Ovary (tissue), 10 donors: ENCODE measurements around the gene OR2AG1. TPM values are rescaled to one million over a fixed set of nuclear protein-coding genes. Genes with fewer than 3 reads are reported as not detected.

Source experiments
- DNase-seq, 5 donors: peaks; one replicate each; pipeline ENCODE4 v3.0.0-alpha.2; 2019 to 2020
- H3K27ac ChIP-seq, 2 donors: fragments of 200-600 bp; one replicate each; pipeline versions ENCODE4 v1.5.1 to v1.8.0; 2019 to 2022
- H3K27me3 ChIP-seq: fragments of 200-600 bp; one replicate; pipeline ENCODE4 v1.8.0; 2022
- H3K36me3 ChIP-seq: fragments of 200-600 bp; sonication (generic); one replicate; pipeline ENCODE4 v1.5.1; 2019
- H3K4me1 ChIP-seq: one replicate; pipeline ENCODE4 v1.8.1; 2013; ENCODE audit warnings: mild to moderate bottlenecking, moderate library complexity; ENCODE audit not compliant: insufficient read depth
- H3K4me3 ChIP-seq: fragments of 200-600 bp; sonication (generic); one replicate; pipeline ENCODE4 v1.5.1; 2017
- H3K9me3 ChIP-seq, 2 donors: fragments of 200-600 bp in 1 of 2; sonication (generic) in 1 of 2; one replicate each; pipeline versions ENCODE4 v1.5.1 to v1.8.1; 2013 to 2019; ENCODE audit warnings: mild to moderate bottlenecking in 1 of 2, moderate library complexity in 1 of 2
- CTCF ChIP-seq, 3 donors: fragments of 450-650 bp in 2 of 3; fragments of 200-600 bp in 1 of 3; IDR thresholded peaks; one replicate each; pipeline versions ENCODE4 v1.5.1 to v1.8.0; 2016 to 2022; ENCODE audit warnings: antibody characterized with exemption in 3 of 3, mild to moderate bottlenecking in 1 of 3
- EP300 ChIP-seq: sonication (generic); formaldehyde crosslinking; IDR thresholded peaks from one replicate; pipeline ENCODE4 v1.6.1; 2017; ENCODE audit warnings: antibody characterized with exemption
- POLR2A ChIP-seq: fragments of 450-650 bp; IDR thresholded peaks from one replicate; pipeline ENCODE4 v1.6.1; 2017; ENCODE audit warnings: antibody characterized with exemption, mild to moderate bottlenecking, moderate library complexity
- WGBS, 3 donors: extraction: QIAGEN DNeasy Blood & Tissue Kit in 1 of 3; methylation state at CpG; one replicate each; pipeline versions ENCODE4 v1.1.5 to v1.1.7; 2013 to 2017; 5-methylcytosine and 5-hydroxymethylcytosine counted together
- intact Hi-C, 4 donors: fragments of 100-400 bp; cut with DNase I; formaldehyde crosslinking; loops; one replicate each; pipeline versions ENCODE4 v1.11.0 to v1.15.1; 2022 to 2023
- long read RNA-seq, 3 donors: library from polyadenylated mRNA in 2 of 3; unstranded in 2 of 3; transcript quantifications; one replicate each; pipeline ENCODE4 v2.0.0 and lab custom pipeline, GENCODE V29; 2021 to 2026
- polyA plus RNA-seq, 2 donors: library from polyadenylated mRNA; stranded (reverse); fragments of 200-250 nt in 1 of 2; fragments of 350-450 nt in 1 of 2; fragmentation: Illumina TruSeq in 1 of 2; extraction: RNeasy Lipid Tissue Mini Kit (QIAGEN cat#74804) in 1 of 2; gene quantifications; one replicate each; pipeline ENCODE4 v1.2.3, GENCODE V29; 2013 to 2014
- total RNA-seq, 7 donors: library from RNA; depleted of rRNA in 2 of 7; stranded (reverse); fragments of >200 nt in 2 of 7; fragmentation: NEBNext Ultra II Directional in 3 of 7; extraction: Animal tissue kit (Norgen Biotek cat#: 25700) in 3 of 7; gene quantifications; one replicate each; pipeline versions ENCODE4 v1.1.0 to v1.2.4, GENCODE V29; 2016 to 2023
- donor health status: DM: no; HTN: no; CAD: no; lungs with moderate emphysema.
- donor health status: DM: no; HTN: no; CAD: no.
- donor health status: Bipolar disorder and iron deficiency.
- donor health status: DM: yes; HTN: yes; CAD: no.
- donor health status: DM: no; HTN: no; CAD: no.
- donor health status: DM: yes; HTN: yes; CAD: no.

OR2AG1 gene
- total RNA-seq (not detected), polyA plus RNA-seq (not detected)
- long read RNA-seq, donor 1: 0 reads
- long read RNA-seq, donor 2: 0 reads
- long read RNA-seq, donor 3: 0 reads

GRCh38 chr11:6782720-6783119, at the start of gene OR2AG1:
Gene OR2AG1 (plus strand): TSS chr11:6783020. CDS start chr11:6785038, 2,018 bp downstream.
- Histone ChIP-seq H3K27ac (no peak within 1 kb of the TSS), H3K4me1 (no peaks in the 10 kb centered on the region), H3K36me3 (no peaks in the 10 kb centered on the region), H3K9me3 (no peaks in the 10 kb centered on the region), H3K27me3 (no peaks in the 10 kb centered on the region), H3K4me3 (no peak within 1 kb of the TSS)
- intact Hi-C loops: no loop called here
- WGBS, 3 donors: 61 to 78% (median 71%) methylated on average over 2 of the region's 2 CpGs
- DNase-seq: no peak
- no peak for TF ChIP-seq POLR2A

- Histone ChIP-seq H3K4me3 (no peak overlapping the region), H3K36me3 (no peaks in the 10 kb centered on the region), H3K27me3 (no peaks in the 10 kb centered on the region), H3K4me1 (no peaks in the 10 kb centered on the region), H3K27ac (no peak overlapping the region), H3K9me3 (no peaks in the 10 kb centered on the region)
- TF ChIP-seq EP300: no peak
- TF ChIP-seq CTCF (IDR thresholded peaks at IDR 0.05): no peak
- no peak for TF ChIP-seq POLR2A
- 61 to 75% (median 64%) methylated on average over 3 of the region's 3 CpGs for WGBS, 3 donors
- intact Hi-C loops: no loop called here
- DNase-seq: no peak
Measured at GRCh38 chr11:6733326-6734275, 49.2 kb upstream of the OR2AG1 start.

GRCh38 chr11:6734616-6735015, 48.2 kb upstream of the OR2AG1 start:
- H3K36me3 ChIP-seq: no peaks in the 10 kb centered on the region
- H3K27me3 ChIP-seq: no peaks in the 10 kb centered on the region
- no peaks in the 10 kb centered on the region for H3K4me1 ChIP-seq
- no peak for TF ChIP-seq POLR2A
- no peak for TF ChIP-seq EP300
- TF ChIP-seq CTCF (IDR thresholded peaks at IDR 0.05): no peak
- H3K4me3 ChIP-seq: no peak overlapping the region
- H3K9me3 ChIP-seq: no peaks in the 10 kb centered on the region
- WGBS, 3 donors: 58 to 79% (median 63%) methylated on average over 3 of the region's 3 CpGs
- DNase-seq: no peak
- intact Hi-C loops: no loop called here
- H3K27ac ChIP-seq: no peak overlapping the region

GRCh38 chr11:6735306-6735705, 47.5 kb upstream of the OR2AG1 start:
- Histone ChIP-seq H3K27me3 (no peaks in the 10 kb centered on the region), H3K9me3 (no peaks in the 10 kb centered on the region), H3K27ac (no peak overlapping the region), H3K4me3 (no peak overlapping the region), H3K4me1 (no peaks in the 10 kb centered on the region), H3K36me3 (no peaks in the 10 kb centered on the region)
- intact Hi-C loops: no loop called here
- TF ChIP-seq EP300 (no peak), POLR2A (no peak), CTCF (IDR thresholded peaks at IDR 0.05) (no peak)
- no peak for DNase-seq
- WGBS, 3 donors: 49 to 68% (median 65%) methylated on average over 3 of the region's 3 CpGs
